NCI-H1092 (cell line): Measurements from ENCODE around the gene P2RX5.
"Not testable (repeated sequence)": the region's sequence is repeated elsewhere in the genome, so short reads cannot be mapped to it uniquely, and the experiment has no call there.

Experiments
- DNase-seq: peaks from one replicate; lab custom pipeline; 2025; lab: John Stamatoyannopoulos, UW

The P2RX5 gene

DNA sequence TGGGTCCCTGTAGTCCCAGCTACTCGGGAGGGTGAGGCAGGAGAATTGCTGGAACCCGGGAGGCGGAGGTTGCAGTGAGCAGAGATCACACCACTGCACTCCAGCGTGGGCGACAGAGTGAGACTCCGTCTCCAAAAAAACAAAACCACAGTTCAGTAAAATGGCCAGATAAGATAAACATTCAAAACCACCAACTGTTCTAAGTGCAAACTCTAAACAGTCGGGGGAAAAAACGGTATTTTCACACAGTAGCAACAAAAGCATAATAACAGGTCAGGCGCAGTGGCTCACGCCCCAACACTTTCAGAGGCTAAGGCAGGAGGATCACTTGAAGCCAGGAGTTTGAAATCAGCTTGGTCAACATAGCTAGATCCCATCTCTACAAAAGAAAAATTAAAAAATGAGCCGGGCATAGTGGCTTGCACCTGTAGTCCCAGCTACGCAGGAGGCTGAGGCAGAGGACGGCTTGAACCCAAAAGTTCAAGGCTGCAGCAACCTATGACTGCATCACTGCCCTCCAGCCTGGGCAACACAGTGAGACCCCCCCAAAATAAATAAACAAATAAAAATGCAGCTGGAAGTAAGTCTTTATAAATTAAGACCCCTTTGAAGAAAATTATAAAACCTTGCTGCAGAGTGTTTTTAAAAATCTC lies 17.0 kb upstream of the P2RX5 start:
- no peak for DNase-seq

DNA sequence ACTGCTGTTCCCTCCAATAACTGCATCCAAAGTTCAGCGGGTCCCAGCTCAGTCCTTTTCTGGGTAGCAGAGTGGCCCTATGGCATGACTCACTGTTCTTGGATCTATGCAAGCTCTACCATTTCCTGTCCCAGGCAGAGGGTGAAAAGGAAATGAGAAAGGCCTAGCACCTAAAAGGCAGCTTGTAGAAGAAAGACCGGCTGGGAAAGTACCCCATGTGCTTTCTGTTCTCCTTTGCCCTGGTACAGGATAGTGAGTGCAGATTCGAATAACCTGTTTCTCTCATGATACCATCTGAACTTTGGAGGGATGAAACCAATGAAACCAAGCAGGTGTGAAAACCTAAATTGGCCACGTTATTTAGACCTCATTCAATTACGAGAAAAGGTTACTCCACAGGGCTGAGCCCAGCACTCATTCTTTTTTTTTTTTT lies 15.0 kb upstream of the P2RX5 start:
- no peak for DNase-seq

DNA sequence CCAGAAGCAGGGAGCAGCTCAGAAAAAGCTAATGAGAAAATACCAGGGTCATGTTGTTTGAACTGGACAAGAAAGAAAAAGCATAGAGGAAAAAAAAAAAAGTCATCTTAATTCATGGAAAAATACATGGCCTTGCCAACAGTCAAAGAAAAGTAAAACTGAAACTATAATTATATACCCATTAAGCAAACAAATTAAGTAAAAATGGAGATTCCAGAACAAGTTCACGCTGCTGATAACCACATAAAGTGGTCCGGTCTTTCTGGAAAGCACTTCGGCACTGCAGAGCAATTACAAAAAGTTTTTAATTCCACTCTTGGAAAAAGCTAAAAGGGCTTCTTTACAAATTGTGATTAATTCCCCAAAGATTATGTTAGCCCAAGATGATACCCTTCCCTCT lies 12.4 kb upstream of the P2RX5 start:
- DNase-seq = no peak

DNA sequence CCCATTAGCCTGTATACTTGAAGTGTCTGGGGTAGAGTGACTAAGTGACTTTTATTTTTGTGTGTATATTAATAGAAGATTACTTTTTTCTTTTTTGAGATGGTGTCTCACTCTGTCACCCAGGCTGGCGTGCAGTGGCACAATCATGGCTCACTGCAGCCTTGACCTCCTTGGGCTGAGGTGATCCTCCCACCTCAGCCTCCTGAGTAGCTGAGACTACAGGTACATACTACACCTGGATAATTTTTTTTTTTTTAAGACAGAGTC lies 9.7 kb upstream of the P2RX5 start:
- not testable (repeated sequence) for DNase-seq

DNA sequence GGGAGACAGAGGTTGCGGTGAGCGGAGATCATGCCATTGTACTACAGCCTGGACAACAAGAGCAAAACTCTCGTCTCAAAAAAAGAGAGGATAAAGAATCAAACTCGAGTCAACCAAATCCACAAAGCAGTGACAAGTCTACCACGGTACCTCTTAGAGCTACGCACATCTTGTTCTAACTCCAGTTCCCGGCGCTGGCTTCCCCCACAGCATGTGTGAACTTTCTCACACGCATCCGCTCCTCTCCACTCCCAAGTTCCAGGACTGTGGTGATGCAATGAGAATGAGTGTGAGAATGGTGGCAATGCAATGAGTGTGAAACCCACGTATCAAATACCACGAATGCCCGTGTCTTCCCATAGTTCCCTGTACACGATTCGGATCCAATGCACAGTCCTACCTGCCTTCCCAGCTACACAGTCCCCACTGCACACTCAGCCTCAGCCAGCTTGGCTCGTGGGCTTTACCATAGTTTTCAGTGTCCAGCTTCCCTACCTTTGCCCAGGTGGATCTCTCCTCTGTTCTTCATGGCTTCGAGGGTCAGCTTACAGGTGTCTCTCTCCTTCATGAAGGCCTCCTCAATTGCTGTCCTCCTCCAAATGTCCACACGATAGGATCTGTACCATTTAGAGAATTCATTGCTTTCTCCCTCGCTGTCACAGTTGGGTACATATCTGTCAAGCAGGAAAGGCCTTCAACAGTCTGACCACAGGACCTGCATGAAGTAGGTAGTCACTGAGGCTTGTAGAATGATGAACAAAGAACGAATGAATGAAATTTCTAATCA lies 9.2 kb upstream of the P2RX5 start:
- no peak for DNase-seq

DNA sequence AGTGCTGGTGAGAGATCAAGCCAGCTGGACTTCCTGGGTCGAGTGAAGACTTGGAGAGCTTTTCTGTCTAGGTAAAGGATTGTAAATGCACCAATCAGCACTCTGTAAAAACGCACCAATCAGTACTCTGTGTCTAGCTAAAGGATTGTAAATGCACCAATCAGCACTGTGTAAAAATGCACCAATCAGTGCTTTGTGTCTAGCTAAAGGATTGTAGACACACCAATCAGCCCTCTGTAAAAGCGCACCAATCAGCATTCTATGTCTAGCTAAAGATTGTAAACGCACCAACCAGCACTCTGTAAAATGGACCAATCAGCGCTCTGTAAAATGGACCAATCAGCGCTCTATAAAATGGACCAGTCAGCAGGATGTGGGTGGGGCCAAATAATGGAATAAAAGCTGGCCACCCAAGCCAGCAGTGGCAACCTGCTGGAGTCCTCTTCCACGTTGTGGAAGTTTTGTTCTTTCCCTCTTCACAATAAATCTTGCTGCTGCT lies 6.1 kb upstream of the P2RX5 start:
- not testable (repeated sequence) for DNase-seq

DNA sequence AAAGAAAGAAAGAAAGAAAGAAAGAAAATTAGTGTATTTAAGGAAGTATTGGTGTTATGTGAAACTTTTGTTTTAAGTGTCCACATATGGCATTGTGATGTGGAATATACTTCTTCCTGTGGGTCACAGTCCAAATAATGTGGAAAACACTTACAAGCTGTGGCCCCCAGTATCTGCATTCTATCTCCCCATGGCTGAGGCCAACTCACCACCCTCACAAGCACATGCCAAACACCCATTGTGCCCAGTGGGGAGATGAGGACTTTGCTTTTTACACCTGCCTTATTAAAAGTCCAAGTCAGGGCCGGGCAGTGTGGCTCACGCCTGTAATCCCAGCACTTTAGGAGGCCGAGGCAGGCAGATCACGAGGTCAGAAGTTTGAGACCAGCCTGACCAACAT lies 4.0 kb upstream of the P2RX5 start:
- DNase-seq = no peak

DNA sequence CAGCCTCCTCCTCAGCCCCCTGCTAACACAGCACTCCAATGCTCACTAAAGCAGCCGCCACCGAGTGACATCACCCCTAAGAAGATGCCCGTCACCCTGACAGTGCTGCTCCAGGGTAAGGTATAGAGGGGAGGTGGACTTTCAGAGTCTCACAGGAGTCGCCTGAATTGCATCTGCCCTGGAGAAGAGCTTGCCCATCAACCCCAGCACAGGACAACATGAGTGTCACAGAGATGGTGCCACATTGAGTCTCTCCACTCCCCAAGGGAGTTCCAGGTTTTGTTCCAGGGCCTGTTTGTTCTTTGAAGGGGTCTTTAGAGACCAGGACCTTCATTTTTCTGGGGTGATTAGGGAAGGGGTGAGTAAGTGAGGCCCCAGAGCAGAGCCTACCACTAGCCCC lies 2.2 kb upstream of the P2RX5 start:
- DNase-seq = no peak

DNA sequence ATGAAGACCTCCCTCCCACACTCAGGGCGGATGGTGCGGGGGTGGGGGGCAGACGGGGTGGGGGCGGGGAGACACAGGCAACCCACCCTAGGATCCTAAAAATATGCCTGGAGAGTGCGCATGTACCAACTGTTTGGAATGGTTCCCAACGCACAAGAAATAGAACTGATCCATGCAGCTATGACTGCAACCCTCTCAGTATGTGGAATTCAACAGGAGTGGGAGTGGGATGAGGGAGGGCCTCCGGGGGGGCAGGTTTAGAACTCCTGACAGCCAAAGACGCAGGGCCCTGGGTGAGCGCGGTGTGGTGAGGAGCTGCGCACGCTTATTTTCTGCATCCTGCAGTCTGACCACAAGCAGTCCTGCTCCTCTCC lies 1.1 kb upstream of the P2RX5 start:
- DNase-seq = no peak

DNA sequence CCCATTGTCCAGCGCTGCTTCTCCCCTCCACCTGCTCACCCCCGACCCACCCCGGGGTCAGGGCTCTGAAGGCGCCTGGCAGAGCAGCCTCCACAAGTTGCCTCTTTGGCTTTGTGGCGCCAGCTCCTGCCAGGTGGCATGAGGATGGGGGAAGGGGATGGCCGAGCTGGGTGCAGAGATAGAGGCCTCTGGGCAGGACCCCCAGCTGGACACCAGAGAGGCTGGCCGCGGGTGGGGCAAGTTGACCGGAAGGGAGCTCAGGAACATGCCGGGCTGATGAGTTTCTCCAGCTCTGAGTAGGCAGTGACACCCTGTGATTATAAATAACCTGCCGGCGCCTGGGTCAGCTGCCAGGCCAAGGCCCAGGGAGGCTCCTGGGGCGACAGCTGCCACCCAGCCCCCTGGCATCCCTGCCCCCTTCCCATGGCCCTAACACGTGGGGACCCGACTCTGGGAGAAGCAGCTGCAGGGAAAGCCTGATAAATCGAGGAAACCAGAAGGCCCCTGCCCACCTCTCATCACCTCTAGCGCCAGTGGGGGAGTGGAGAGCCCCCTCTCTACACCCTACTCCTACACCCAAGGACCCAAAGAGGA lies 729 bp downstream of the P2RX5 start:
- no peak for DNase-seq

DNA sequence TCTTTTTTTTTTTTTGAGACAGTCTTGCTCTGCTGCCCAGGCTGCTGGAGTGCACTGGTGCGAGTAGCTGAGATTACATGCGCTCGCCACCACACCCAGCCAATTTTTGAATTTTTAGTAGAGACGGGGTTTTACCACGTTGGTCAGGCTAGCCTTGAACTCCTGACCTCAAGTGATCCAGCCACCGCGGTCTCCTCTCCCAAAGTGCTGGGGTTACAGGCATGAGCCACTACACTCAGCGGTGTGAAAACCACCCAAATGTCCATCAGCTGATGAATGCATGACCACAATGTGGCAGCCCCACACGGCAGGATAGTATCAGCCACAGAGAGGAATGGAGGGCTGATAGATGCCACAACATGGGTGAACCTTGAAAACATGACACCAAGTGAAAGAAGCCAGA lies 2.1 kb downstream of the P2RX5 start:
- no peak for DNase-seq

DNA sequence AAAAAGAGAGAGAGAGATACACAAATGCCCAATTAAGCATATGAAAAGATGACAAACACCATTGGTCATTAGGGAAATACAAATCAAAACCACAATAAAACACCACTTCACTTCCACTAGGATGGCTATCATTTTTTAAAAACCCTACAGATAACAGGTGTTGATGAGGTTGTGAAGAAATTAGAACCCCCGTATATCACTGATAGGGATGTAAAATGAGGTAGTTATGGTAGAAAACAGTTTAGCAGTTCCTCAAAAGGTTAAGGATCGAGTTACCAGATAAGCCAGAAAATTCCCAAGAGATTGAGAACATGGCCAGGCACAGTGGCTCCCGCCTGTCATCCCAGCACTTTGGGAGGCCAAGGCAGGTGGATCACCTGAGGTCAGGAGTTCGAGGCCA lies 2.8 kb downstream of the P2RX5 start:
- no peak for DNase-seq

DNA sequence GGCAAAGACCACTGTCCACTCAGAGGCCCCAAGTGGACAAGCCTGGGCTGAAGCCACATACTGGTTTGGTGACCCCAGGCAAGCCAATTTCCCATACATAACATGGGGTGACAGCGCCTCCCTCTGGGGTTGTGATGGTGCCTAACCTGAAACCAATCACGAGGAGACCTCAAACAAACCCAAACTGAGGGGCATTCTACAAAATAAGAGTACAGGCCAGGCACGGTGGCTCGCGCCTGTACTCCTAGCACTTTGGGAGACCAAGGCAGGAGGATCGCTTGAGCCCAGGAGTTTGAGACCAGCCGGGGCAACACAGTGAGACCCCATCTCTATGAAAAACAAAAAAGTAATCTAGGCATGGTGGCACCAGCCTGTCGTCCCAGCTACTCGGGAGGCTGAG lies 3.6 kb downstream of the P2RX5 start:
- no peak for DNase-seq

DNA sequence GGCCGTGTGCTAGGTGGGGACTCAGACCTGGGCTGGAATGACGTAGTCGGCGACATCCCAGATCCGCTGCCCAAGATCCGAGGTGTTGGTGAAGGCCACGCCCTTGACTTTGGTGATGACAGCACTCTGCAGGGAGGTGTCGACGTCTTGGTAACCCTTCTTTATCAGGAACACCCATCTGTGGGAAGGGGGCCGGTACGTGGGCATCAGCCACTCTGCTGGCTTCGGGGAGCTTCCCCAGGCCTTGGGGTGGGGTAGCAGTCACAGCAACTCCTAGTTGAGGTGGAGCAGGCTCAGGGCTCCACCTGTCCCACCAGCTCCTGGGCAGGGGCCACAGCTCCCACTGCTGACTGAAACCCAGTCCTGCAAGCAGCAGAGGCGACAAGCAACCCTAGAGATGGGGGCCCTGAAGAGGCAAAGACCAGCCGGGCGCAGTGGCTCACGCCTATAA lies 4.3 kb downstream of the P2RX5 start:
- no peak for DNase-seq

DNA sequence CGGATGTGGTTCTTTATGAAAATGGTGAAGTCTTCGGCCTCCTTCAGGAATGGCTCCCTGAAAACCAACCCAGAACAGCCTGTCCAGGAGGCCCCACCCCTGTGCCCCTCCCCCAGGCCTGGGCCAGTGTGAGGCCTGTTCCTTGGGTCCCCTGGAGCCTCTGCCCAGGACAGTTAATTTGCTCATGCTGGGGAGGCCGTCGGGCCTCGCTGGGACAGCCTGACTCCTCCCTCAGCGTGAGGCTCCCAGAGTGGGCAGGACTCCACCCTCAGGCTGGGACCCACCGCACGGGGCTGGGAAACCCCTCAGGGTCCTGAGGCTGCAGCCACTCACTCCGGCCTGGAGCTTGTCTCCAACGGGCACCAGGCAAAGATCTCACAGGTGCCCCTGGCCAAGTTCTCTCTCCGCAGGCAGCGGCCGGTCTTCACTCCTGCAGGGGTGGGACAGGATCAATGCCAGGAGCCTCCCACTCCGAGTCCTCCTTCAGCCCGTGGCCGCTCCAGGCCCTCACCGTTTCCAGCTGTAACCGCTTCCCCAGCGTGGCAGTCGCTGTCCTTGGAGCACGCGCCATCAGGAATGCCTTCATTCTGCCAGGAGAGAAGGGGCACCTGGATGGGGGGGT lies 5.8 kb downstream of the P2RX5 start:
- no peak for DNase-seq

DNA sequence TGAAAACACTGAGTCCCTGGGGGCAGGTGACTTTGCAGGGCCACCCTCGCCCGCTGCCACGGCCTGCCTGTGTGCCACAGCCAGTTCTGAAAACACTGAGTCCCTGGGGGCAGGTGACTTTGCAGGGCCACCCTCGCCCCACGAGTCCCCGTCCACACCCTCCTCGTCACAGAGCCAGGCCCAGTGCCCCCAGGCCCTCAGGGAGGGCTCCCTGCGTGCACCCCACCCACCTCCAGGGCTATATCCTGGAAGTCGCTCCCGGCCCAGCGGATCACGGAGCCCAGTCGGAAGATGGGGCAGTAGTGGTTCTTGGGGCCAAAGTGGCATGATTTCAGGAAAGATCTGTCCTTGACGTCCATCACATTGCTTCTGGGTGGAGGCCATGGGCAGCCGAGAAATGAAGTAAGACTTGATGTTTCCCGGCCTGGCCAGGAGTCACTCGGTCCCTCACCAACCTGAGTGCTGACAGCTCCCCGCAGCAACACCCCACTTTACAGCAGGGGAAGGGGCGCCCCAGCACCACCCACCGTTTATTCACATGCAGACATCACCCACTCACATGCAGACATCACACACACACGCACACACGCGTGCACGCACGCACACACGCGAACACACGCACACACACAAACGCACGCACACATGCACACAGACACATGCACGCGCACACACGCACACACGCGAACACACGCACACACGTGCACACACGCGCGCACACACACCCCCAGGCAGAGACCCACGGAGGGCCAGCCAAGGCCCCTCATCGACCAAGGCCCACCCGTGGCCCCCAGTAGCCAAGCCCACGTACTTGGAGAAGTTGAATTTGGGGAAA lies 6.5 kb downstream of the P2RX5 start:
- no peak for DNase-seq

DNA sequence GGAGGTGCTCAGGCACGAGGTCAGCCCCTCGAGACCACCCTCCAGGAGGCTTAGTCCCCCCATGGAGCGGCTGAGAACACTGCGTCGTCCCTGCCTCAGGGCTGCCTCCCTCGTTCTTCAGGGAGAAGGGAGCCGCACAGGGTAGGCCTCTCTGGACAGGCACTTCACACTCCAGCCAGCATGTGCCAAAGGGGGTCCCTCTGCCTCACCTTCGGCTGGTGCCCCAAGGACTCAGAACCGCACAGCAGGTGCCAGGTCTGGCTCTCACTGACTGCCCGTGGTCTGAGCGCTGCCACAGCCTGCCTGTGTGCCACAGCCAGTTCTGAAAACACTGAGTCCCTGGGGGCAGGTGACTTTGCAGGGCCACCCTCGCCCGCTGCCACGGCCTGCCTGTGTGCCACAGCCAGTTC lies 7.1 kb downstream of the P2RX5 start:
- no peak for DNase-seq

DNA sequence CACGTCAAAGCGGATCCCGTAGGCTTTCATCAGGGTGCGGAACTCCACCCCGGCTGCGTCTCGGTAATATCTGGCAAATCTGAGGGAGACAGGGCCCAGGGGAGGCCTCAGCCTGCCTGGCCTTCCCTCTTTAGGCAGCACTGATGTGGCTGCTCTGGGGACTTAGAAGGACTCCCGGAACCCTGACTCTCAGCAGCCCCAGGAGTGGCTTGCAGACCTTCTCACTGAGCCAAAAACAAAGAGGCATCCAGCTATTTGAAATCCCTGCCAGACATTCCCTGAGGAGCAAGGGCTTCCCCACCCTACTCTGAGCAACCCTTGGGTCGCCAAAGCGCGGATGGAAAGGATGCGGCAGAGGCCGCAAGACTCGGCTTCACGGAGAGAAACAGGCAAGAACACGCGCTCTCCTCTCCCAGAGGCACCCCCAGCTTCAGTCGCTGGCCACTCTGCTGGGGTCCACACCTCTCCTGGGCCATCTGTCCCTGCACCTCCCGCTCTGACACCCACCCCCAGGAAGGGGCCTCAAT lies 7.9 kb downstream of the P2RX5 start:
- no peak for DNase-seq

DNA sequence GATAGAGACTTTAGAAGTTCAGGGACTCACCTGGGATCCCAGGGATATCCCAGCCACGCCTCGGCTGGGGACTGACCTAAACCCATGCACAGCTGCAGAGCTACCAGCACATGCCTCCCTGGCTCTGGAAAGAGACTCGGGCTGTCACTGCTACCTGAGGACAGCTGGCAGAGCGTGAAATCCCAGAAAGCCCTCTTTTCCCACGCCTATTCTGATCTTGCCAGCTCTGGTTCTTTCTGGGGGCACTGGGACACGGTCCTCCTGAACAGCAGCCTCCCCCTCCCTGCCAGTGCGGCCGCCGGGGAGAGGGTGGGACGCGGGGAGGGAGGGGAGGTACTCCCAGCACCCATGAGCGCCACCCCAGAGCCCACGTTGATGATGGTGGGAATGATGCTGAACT lies 10.8 kb downstream of the P2RX5 start:
- no peak for DNase-seq

DNA sequence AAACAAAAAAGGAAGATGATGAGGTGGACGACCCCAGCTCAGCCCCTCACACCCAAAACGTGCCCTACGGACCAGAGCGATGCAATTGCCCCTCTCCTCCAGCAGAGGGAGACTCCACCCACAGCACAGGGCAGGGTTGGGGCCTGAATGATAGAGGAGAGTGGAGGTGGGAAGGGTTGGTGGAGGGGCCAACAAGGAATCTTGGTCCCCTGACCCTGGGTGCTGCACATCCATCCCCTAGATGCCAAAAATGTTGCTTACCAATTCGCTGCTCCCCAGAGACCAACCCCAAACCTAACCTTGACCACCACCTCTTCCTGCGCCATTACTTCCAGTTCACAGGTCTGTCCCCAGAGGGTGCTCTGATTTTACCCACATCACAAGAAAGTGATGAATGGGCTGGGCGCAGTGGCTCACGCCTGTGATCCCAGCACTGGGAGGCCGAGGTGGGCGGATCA lies 12.9 kb downstream of the P2RX5 start:
- DNase-seq = no peak

DNA sequence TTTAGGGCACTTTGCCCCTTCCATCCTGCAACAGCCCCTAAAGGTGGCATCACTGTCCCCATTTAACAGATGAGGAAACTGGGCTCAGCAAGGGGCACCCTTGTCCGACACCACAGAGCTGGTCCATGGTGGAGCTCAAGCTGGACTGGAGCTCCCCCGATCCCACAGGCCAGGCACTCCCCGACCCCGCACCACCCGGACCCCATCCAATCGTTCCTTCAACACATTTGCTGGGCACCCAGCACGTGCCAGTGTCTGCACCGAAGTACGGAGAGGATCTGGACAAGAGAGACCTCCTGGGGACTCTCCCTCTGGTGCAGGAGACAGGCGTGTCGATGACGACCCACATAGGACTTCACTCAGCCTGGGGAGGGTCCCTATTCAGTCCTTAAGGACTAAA lies 13.9 kb downstream of the P2RX5 start:
- DNase-seq = no peak

DNA sequence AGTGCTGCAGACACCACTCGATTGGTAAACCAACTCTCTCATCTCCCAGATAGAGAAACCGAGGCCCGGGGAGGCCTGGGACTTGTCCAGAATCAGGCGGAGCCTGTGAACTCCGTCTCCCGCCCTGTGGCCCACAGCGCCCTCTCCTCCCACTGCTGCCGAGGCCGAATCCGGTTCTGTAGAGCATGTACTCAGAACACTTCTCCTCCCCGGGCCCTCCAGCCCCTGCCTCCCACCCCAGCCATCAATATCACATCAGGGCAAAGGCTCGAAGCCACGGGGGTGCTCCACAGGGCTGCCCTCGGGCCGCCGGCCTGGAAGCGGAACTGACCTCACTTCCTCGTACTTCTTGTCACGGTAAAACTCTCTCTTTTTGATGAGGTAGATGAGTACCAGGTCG lies 14.4 kb downstream of the P2RX5 start:
- no peak for DNase-seq
